NCI-H146 treated with DMSO at 0.1 percent for 48 hours (cell line): ENCODE data around the gene IFNLR1.

Source experiments
- DNase-seq: peaks from one replicate; lab custom pipeline; 2025; ENCODE audit not compliant: unreplicated experiment; lab: John Stamatoyannopoulos, UW

Gene IFNLR1

GRCh38 chr1:24150234-24151174, 36.6 kb downstream of the IFNLR1 start:
- peak; percentile 86 for DNase-seq

GRCh38 chr1:24149866-24150233, 37.2 kb downstream of the IFNLR1 start:
- DNase-seq, result no peak

GRCh38 chr1:24147816-24148215, 39.3 kb downstream of the IFNLR1 start:
- DNase-seq, result no peak

- DNase-seq, result no peak
Measured at GRCh38 chr1:24147194-24147593, 39.9 kb downstream of the IFNLR1 start.

- no peak for DNase-seq
Measured at GRCh38 chr1:24142546-24143534, 44.2 kb downstream of the IFNLR1 start, which contains the start of gene IL22RA1. Gene IL22RA1, minus strand, starts transcription at chr1:24143140. Its CDS starts 58 bp downstream, at chr1:24143082.

GRCh38 chr1:24141311-24141997, 45.6 kb downstream of the IFNLR1 start:
- no peak for DNase-seq

- no peak for DNase-seq
Measured at GRCh38 chr1:24140741-24141181, 46.3 kb downstream of the IFNLR1 start.

GRCh38 chr1:24139841-24140425, 47.2 kb downstream of the IFNLR1 start:
- no peak for DNase-seq

- DNase-seq, result no peak
Measured at GRCh38 chr1:24139222-24139489, 47.9 kb downstream of the IFNLR1 start.

GRCh38 chr1:24138476-24139221, 48.4 kb downstream of the IFNLR1 start:
- no peak for DNase-seq

GRCh38 chr1:24136956-24137539, 50.0 kb downstream of the IFNLR1 start:
- DNase-seq, result no peak

- no peak for DNase-seq
Measured at GRCh38 chr1:24134376-24134775, 52.7 kb downstream of the IFNLR1 start.

- DNase-seq, result no peak
Measured at GRCh38 chr1:24133819-24134218, 53.3 kb downstream of the IFNLR1 start.

GRCh38 chr1:24130385-24130784, 56.7 kb downstream of the IFNLR1 start:
- no peak for DNase-seq

GRCh38 chr1:24127801-24128363, 59.2 kb downstream of the IFNLR1 start:
- DNase-seq, result no peak

- no peak for DNase-seq
Measured at GRCh38 chr1:24127134-24127800, 59.8 kb downstream of the IFNLR1 start.

- DNase-seq, result no peak
Measured at GRCh38 chr1:24126672-24127023, 60.4 kb downstream of the IFNLR1 start.

- no peak for DNase-seq
Measured at GRCh38 chr1:24126018-24126671, 60.9 kb downstream of the IFNLR1 start.
